Activated T-helper 1 cell treated with anti-CD3 and anti-CD28 coated beads, Interleukin-12 subunit alpha, Interleukin-12 subunit beta, Interleukin-2, Interleukin-4 antibody, amounts not matched to agents 30 ng/mL and 10 ng/mL and 1 ng/mL, durations not matched to agents 14 hours and 24 hours and 36 hours (primary cell): ENCODE measurements around the gene ACYP2. TPM values are rescaled to one million over a fixed set of nuclear protein-coding genes. Genes with fewer than 3 reads are reported as not detected.
"Not testable (repeated sequence)": the region's sequence is repeated elsewhere in the genome, so short reads cannot be mapped to it uniquely, and the experiment has no call there.

Source experiments
- DNase-seq: peaks from one replicate; pipeline ENCODE4 v3.0.0; 2021; ENCODE audit warnings: low spot score
- H3K27ac Mint-ChIP-seq: one replicate; pipeline ENCODE4 v1.8.0; 2021; ENCODE audit warnings: mild to moderate bottlenecking, mixed read lengths
- H3K27me3 Mint-ChIP-seq: one replicate; pipeline ENCODE4 v1.8.0; 2022; ENCODE audit warnings: mild to moderate bottlenecking, moderate library complexity, mixed read lengths; ENCODE audit not compliant: insufficient read depth
- H3K36me3 Mint-ChIP-seq: one replicate; pipeline ENCODE4 v1.8.0; 2021; ENCODE audit warnings: low read depth, mixed read lengths
- H3K4me1 Mint-ChIP-seq: one replicate; pipeline ENCODE4 v1.8.0; 2021; ENCODE audit warnings: low read depth, mixed read lengths
- H3K4me3 Mint-ChIP-seq: one replicate; pipeline ENCODE4 v1.8.0; 2021; ENCODE audit warnings: mild to moderate bottlenecking, moderate library complexity, mixed read lengths
- H3K9me3 Mint-ChIP-seq: one replicate; pipeline ENCODE4 v1.8.0; 2021; ENCODE audit warnings: mixed read lengths
- intact Hi-C: fragments of 100-400 bp; cut with micrococcal nuclease; formaldehyde crosslinking; loops from one replicate; pipeline ENCODE4 v1.15.1; 2024
- total RNA-seq: library from RNA; stranded (reverse); gene quantifications from 2 replicates; pipeline ENCODE4 v1.2.3, GENCODE V29; 2022

The ACYP2 gene
- total RNA-seq, 1 donor from 2014 or later: 5.2 TPM

GRCh38 chr2:54084600-54084999 is 30.8 kb upstream of the ACYP2 start:
- H3K4me3 Mint-ChIP-seq: no peak overlapping the region
- intact Hi-C loops: no loop called here
- H3K27me3 Mint-ChIP-seq: no peaks in the 10 kb centered on the region
- H3K27ac Mint-ChIP-seq: no peak overlapping the region
- no peaks in the 10 kb centered on the region for H3K36me3 Mint-ChIP-seq
- H3K4me1 Mint-ChIP-seq: peaks cover 5% of the 10 kb centered on the region
- DNase-seq: no peak
- no peaks in the 10 kb centered on the region for H3K9me3 Mint-ChIP-seq

- Mint-ChIP-seq H3K27me3 (no peaks in the 10 kb centered on the region), H3K36me3 (no peaks in the 10 kb centered on the region), H3K4me1 (peaks cover 5% of the 10 kb centered on the region), H3K27ac (no peak overlapping the region), H3K9me3 (no peaks in the 10 kb centered on the region), H3K4me3 (no peak overlapping the region)
- intact Hi-C loops: loop anchor here (1.0 kb wide), 1 partner anchor 44 kb away; no protein-coding TSS in a partner anchor
- no peak for DNase-seq
Measured at GRCh38 chr2:54085069-54085468, 30.3 kb upstream of the ACYP2 start.

GRCh38 chr2:54086157-54086556 is 29.3 kb upstream of the ACYP2 start:
- H3K27ac Mint-ChIP-seq: no peak overlapping the region
- H3K36me3 Mint-ChIP-seq: no peaks in the 10 kb centered on the region
- no peak overlapping the region for H3K4me3 Mint-ChIP-seq
- H3K9me3 Mint-ChIP-seq: no peaks in the 10 kb centered on the region
- intact Hi-C loops: no loop called here
- H3K27me3 Mint-ChIP-seq: peaks cover 2% of the 10 kb centered on the region
- no peak for DNase-seq
- H3K4me1 Mint-ChIP-seq: peaks cover 5% of the 10 kb centered on the region

GRCh38 chr2:54088191-54088634 is 27.2 kb upstream of the ACYP2 start:
- intact Hi-C loops: no loop called here
- peaks cover 3% of the 10 kb centered on the region for H3K36me3 Mint-ChIP-seq
- peaks cover 2% of the 10 kb centered on the region for H3K27me3 Mint-ChIP-seq
- H3K9me3 Mint-ChIP-seq: no peaks in the 10 kb centered on the region
- H3K4me1 Mint-ChIP-seq: peaks cover 5% of the 10 kb centered on the region
- no peak overlapping the region for H3K4me3 Mint-ChIP-seq
- no peak overlapping the region for H3K27ac Mint-ChIP-seq
- DNase-seq: no peak

GRCh38 chr2:54088719-54089118 is 26.7 kb upstream of the ACYP2 start:
- H3K4me3 Mint-ChIP-seq: no peak overlapping the region
- H3K36me3 Mint-ChIP-seq: peaks cover 4% of the 10 kb centered on the region
- intact Hi-C loops: no loop called here
- H3K27me3 Mint-ChIP-seq: peaks cover 2% of the 10 kb centered on the region
- peaks cover 8% of the 10 kb centered on the region for H3K4me1 Mint-ChIP-seq
- no peak overlapping the region for H3K27ac Mint-ChIP-seq
- H3K9me3 Mint-ChIP-seq: no peaks in the 10 kb centered on the region
- DNase-seq: no peak

GRCh38 chr2:54090521-54091117 is 24.8 kb upstream of the ACYP2 start:
- no peak overlapping the region for H3K27ac Mint-ChIP-seq
- DNase-seq: no peak
- peaks cover 2% of the 10 kb centered on the region for H3K27me3 Mint-ChIP-seq
- H3K36me3 Mint-ChIP-seq: peaks cover 4% of the 10 kb centered on the region
- H3K9me3 Mint-ChIP-seq: no peaks in the 10 kb centered on the region
- peaks cover 8% of the 10 kb centered on the region for H3K4me1 Mint-ChIP-seq
- H3K4me3 Mint-ChIP-seq: no peak overlapping the region
- intact Hi-C loops: no loop called here

GRCh38 chr2:54092940-54093339 is 22.5 kb upstream of the ACYP2 start:
- Mint-ChIP-seq H3K27ac (no peak overlapping the region), H3K27me3 (peaks cover 7% of the 10 kb centered on the region), H3K4me3 (no peak overlapping the region), H3K4me1 (peaks cover 8% of the 10 kb centered on the region), H3K36me3 (peaks cover 4% of the 10 kb centered on the region), H3K9me3 (peaks cover 4% of the 10 kb centered on the region)
- intact Hi-C loops: no loop called here
- DNase-seq: no peak

GRCh38 chr2:54095406-54095805 is 20.0 kb upstream of the ACYP2 start:
- DNase-seq, H3K27me3 Mint-ChIP-seq, H3K4me3 Mint-ChIP-seq, H3K4me1 Mint-ChIP-seq, H3K9me3 Mint-ChIP-seq, H3K27ac Mint-ChIP-seq, intact Hi-C loops, H3K36me3 Mint-ChIP-seq: not testable (repeated sequence)

GRCh38 chr2:54096141-54096540 is 19.3 kb upstream of the ACYP2 start:
- intact Hi-C loops, H3K27ac Mint-ChIP-seq, H3K4me3 Mint-ChIP-seq, H3K36me3 Mint-ChIP-seq, H3K9me3 Mint-ChIP-seq, DNase-seq, H3K27me3 Mint-ChIP-seq, H3K4me1 Mint-ChIP-seq: not testable (repeated sequence)

GRCh38 chr2:54097124-54097523 is 18.3 kb upstream of the ACYP2 start:
- intact Hi-C loops: no loop called here
- H3K27ac Mint-ChIP-seq: no peak overlapping the region

GRCh38 chr2:54099370-54099769 is 16.0 kb upstream of the ACYP2 start:
- Mint-ChIP-seq H3K36me3 (no peaks in the 10 kb centered on the region), H3K27ac (no peak overlapping the region), H3K9me3 (peaks cover 4% of the 10 kb centered on the region), H3K4me3 (no peak overlapping the region), H3K4me1 (peaks cover 6% of the 10 kb centered on the region), H3K27me3 (peaks cover 13% of the 10 kb centered on the region)
- no peak for DNase-seq
- intact Hi-C loops: no loop called here

More at GRCh38 chr2:54097124-54097523, 18.3 kb upstream of the ACYP2 start:
- peaks cover 8% of the 10 kb centered on the region for H3K4me1 Mint-ChIP-seq
- H3K9me3 Mint-ChIP-seq: peaks cover 4% of the 10 kb centered on the region
- DNase-seq: no peak
- H3K4me3 Mint-ChIP-seq: no peak overlapping the region
- H3K27me3 Mint-ChIP-seq: peaks cover 13% of the 10 kb centered on the region
- peaks cover 4% of the 10 kb centered on the region for H3K36me3 Mint-ChIP-seq

- intact Hi-C loops: no loop called here
- H3K4me1 Mint-ChIP-seq: peaks cover 6% of the 10 kb centered on the region
- H3K4me3 Mint-ChIP-seq: no peak overlapping the region
- peaks cover 13% of the 10 kb centered on the region for H3K27me3 Mint-ChIP-seq
- H3K36me3 Mint-ChIP-seq: no peaks in the 10 kb centered on the region
- DNase-seq: no peak
- peaks cover 4% of the 10 kb centered on the region for H3K9me3 Mint-ChIP-seq
- no peak overlapping the region for H3K27ac Mint-ChIP-seq
Measured at GRCh38 chr2:54099829-54100585, 15.4 kb upstream of the ACYP2 start.

- DNase-seq: no peak
- H3K4me1 Mint-ChIP-seq: peaks cover 6% of the 10 kb centered on the region
- no peak overlapping the region for H3K27ac Mint-ChIP-seq
- H3K27me3 Mint-ChIP-seq: peaks cover 13% of the 10 kb centered on the region
- intact Hi-C loops: no loop called here
- no peaks in the 10 kb centered on the region for H3K36me3 Mint-ChIP-seq
- H3K9me3 Mint-ChIP-seq: peaks cover 4% of the 10 kb centered on the region
- no peak overlapping the region for H3K4me3 Mint-ChIP-seq
Measured at GRCh38 chr2:54100772-54101171, 14.6 kb upstream of the ACYP2 start.
